ENCODE results near the gene GATAD2B.

The GATAD2B gene

GRCh38 chr1:153963850-153964331 is 41.1 kb upstream of the GATAD2B start:
- TF ChIP-seq CTCF (IDR thresholded peaks at IDR 0.05; ENCODE audit: extremely low read depth, missing control alignments), result no peak
- no peak for DNase-seq (ENCODE audit: low spot score)

GRCh38 chr1:153963030-153963849 is 40.5 kb upstream of the GATAD2B start, which contains the start of gene SLC39A1:
Gene SLC39A1, minus strand, starts transcription at chr1:153963537. Its CDS starts 822 bp downstream, at chr1:153962715.
- TF ChIP-seq CTCF (IDR thresholded peaks at IDR 0.05; ENCODE audit: extremely low read depth, missing control alignments), result no peak
- DNase-seq (ENCODE audit: low spot score), result peak; percentile 89

- no peak for TF ChIP-seq CTCF (IDR thresholded peaks at IDR 0.05; ENCODE audit: extremely low read depth, missing control alignments)
- DNase-seq (ENCODE audit: low spot score), result no peak
These were observed 39.6 kb upstream of the GATAD2B start for GRCh38 chr1:153962088-153963029.

GRCh38 chr1:153961421-153961820 is 38.6 kb upstream of the GATAD2B start:
- DNase-seq (ENCODE audit: low spot score), result no peak
- no peak for TF ChIP-seq CTCF (IDR thresholded peaks at IDR 0.05; ENCODE audit: extremely low read depth, missing control alignments)

- TF ChIP-seq CTCF (IDR thresholded peaks at IDR 0.05; ENCODE audit: extremely low read depth, missing control alignments), result no peak
- no peak for DNase-seq (ENCODE audit: low spot score)
These were observed 37.4 kb upstream of the GATAD2B start for GRCh38 chr1:153960206-153960605.

- no peak for TF ChIP-seq CTCF (IDR thresholded peaks at IDR 0.05; ENCODE audit: extremely low read depth, missing control alignments)
- no peak for DNase-seq (ENCODE audit: low spot score)
These were observed 36.7 kb upstream of the GATAD2B start for GRCh38 chr1:153959454-153959853.

GRCh38 chr1:153958961-153959260 is 36.1 kb upstream of the GATAD2B start:
- TF ChIP-seq CTCF (IDR thresholded peaks at IDR 0.05; ENCODE audit: extremely low read depth, missing control alignments), result no peak

More at GRCh38 chr1:153958961-153959260, 36.1 kb upstream of the GATAD2B start:
- DNase-seq (ENCODE audit: low spot score), result no peak
